DND-41 (cell line): ENCODE measurements around the gene MYG1.

Experiments
- ATAC-seq: fragments of 200-7000 bp; cut with Tn5 transposase; 3 replicates; pipeline ENCODE4 v1.9.1; 2021; ENCODE audit warnings: low read depth; ENCODE audit not compliant: insufficient read depth
- DNase-seq: peaks from one replicate; pipeline ENCODE4 v3.0.0-alpha.2; 2020
- H2AFZ ChIP-seq: 2 replicates; pipeline ENCODE4 v1.6.0; 2012; ENCODE audit warnings: low read depth, low read length
- H3K27ac ChIP-seq: 2 replicates; pipeline ENCODE4 v1.5.1; 2012; ENCODE audit warnings: low read length, inconsistent platforms
- H3K27me3 ChIP-seq: fragments of 200-600 bp; sonication (generic); 2 replicates; pipeline ENCODE4 v1.6.0; 2012; ENCODE audit warnings: low read length, mild to moderate bottlenecking, inconsistent platforms; ENCODE audit not compliant: insufficient read depth, poor library complexity
- H3K36me3 ChIP-seq: 2 replicates; pipeline ENCODE4 v1.5.1; 2012; ENCODE audit warnings: low read length, inconsistent platforms; ENCODE audit not compliant: insufficient read depth
- H3K4me1 ChIP-seq: 2 replicates; pipeline ENCODE4 v1.5.1; 2012; ENCODE audit warnings: mild to moderate bottlenecking, low read length; ENCODE audit not compliant: insufficient read depth
- H3K4me2 ChIP-seq: 2 replicates; pipeline ENCODE4 v1.6.0; 2012; ENCODE audit warnings: mild to moderate bottlenecking, moderate library complexity, low read length, inconsistent platforms; ENCODE audit not compliant: insufficient read depth
- H3K4me3 ChIP-seq, 2 experiments: fragments of 200-600 bp in 1 of 2; shearing (Covaris generic) in 1 of 2; 2 replicates each; pipeline ENCODE4 v1.5.1; 2012 to 2016; ENCODE audit warnings: inconsistent platforms in 2 of 2, low read length in 2 of 2, mild to moderate bottlenecking in 2 of 2, low read depth in 1 of 2, moderate library complexity in 1 of 2
- H3K79me2 ChIP-seq: 2 replicates; pipeline ENCODE4 v1.6.0; 2012; ENCODE audit warnings: low read length, inconsistent platforms; ENCODE audit not compliant: insufficient read depth
- H3K9ac ChIP-seq: 2 replicates; pipeline ENCODE4 v1.6.0; 2012; ENCODE audit warnings: low read depth, mild to moderate bottlenecking, inconsistent platforms, low read length, moderate library complexity
- H3K9me3 ChIP-seq: 2 replicates; pipeline ENCODE4 v1.5.1; 2012; ENCODE audit warnings: low read length, moderate library complexity, mild to moderate bottlenecking, inconsistent platforms; ENCODE audit not compliant: insufficient read depth, severe bottlenecking
- H4K20me1 ChIP-seq: 2 replicates; pipeline ENCODE4 v1.6.0; 2012; ENCODE audit warnings: low read length; ENCODE audit not compliant: insufficient read depth
- EZH2 ChIP-seq: IDR thresholded peaks from 3 replicates; pipeline ENCODE4 v1.6.1; 2012; ENCODE audit warnings: borderline replicate concordance, low read depth, mild to moderate bottlenecking, moderate library complexity, low read length, inconsistent platforms; ENCODE audit not compliant: severe bottlenecking
- TF ChIP-seq, protein P1 (sequence below): IDR thresholded peaks from 2 replicates; pipeline ENCODE4 v1.5.1; 2012; ENCODE audit warnings: borderline replicate concordance, low read length, moderate library complexity, mild to moderate bottlenecking; ENCODE audit not compliant: poor library complexity, severe bottlenecking; ENCODE audit errors: extremely low read depth

MYG1 gene

DNA sequence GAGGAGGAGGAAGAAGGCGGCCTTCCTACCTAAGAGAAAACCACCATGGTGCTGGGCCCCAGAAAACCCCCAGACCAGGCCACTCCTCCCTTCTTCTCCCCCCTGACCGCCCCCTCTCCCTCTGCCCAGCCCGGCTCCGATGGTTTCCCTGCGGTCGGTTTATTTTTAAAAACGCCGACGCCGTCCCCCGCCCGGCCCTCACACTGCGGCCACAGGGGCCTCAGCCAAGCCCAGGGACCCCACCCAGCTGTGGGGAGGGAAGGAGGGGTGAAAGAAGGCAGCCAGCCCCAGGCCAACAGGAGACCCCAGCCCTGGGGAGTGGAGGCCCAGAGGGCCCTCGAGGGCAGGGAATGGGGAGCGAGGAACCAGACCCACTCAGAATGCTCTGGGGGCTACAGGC, 33.2 kb downstream of the MYG1 start:
- Histone ChIP-seq H3K4me2 (no peak overlapping the region), H3K4me1 (no peaks in the 10 kb centered on the region), H3K79me2 (no peaks in the 10 kb centered on the region), H2AFZ (no peak overlapping the region), H3K36me3 (no peaks in the 10 kb centered on the region), H3K4me3 (no peak overlapping the region), H3K27me3 (peaks cover 24% of the 10 kb centered on the region), H4K20me1 (no peaks in the 10 kb centered on the region), H3K9me3 (no peaks in the 10 kb centered on the region), H3K9ac (no peak overlapping the region), H3K27ac (no peak overlapping the region)
- no peak for DNase-seq
- no peak for ATAC-seq
- no peak for TF ChIP-seq EZH2
- TF ChIP-seq, protein P1, sequence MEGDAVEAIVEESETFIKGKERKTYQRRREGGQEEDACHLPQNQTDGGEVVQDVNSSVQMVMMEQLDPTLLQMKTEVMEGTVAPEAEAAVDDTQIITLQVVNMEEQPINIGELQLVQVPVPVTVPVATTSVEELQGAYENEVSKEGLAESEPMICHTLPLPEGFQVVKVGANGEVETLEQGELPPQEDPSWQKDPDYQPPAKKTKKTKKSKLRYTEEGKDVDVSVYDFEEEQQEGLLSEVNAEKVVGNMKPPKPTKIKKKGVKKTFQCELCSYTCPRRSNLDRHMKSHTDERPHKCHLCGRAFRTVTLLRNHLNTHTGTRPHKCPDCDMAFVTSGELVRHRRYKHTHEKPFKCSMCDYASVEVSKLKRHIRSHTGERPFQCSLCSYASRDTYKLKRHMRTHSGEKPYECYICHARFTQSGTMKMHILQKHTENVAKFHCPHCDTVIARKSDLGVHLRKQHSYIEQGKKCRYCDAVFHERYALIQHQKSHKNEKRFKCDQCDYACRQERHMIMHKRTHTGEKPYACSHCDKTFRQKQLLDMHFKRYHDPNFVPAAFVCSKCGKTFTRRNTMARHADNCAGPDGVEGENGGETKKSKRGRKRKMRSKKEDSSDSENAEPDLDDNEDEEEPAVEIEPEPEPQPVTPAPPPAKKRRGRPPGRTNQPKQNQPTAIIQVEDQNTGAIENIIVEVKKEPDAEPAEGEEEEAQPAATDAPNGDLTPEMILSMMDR = no peak

DNA sequence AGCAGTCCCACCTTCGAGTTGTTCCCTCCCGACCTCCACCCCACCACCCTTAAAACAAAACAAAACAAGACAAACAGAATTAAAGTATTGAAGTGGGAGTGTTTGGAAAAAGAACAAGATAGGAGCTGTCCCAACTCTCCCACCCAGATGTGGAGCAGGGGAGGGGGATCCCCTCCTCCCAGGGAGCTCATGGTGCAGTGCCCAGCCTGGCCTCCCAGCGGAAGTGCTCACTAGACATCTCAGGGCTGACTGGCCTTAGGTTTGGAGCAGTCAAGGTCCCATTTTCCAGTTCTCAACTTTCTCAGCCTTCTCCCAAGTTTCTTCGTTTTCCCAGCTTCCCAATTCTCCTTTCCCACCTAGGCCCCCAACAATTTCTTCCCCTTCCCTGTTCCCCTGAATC, 33.8 kb downstream of the MYG1 start:
- Histone ChIP-seq H2AFZ (no peak overlapping the region), H3K27ac (no peak overlapping the region), H3K79me2 (no peaks in the 10 kb centered on the region), H4K20me1 (no peaks in the 10 kb centered on the region), H3K9ac (no peak overlapping the region), H3K4me2 (no peak overlapping the region), H3K4me3 (no peak overlapping the region), H3K36me3 (no peaks in the 10 kb centered on the region), H3K4me1 (no peaks in the 10 kb centered on the region), H3K27me3 (peaks cover 29% of the 10 kb centered on the region), H3K9me3 (no peaks in the 10 kb centered on the region)
- ATAC-seq (no peak), DNase-seq (no peak)
- TF ChIP-seq EZH2 = no peak
- TF ChIP-seq, protein P1 = no peak

DNA sequence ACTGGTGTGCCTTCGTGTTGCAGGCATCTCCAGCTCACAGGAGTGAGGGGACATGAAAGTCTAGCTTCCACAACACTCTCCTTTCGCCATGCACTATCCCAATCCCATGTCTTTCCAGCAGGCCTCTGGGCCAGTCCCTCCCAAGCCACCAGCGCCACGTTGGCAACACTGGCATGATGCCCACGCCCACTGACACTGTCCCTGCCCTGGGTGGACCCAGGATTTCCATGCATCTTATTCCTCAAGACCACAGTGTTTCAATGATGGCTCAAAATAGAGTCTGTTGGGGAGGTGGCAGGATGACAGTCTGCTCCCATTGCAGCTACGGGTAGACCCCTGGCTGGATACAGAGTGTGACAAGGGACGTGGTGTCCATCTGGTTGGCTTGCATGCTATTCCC, 34.4 kb downstream of the MYG1 start:
- Histone ChIP-seq H4K20me1 (no peaks in the 10 kb centered on the region), H3K27me3 (peaks cover 35% of the 10 kb centered on the region), H3K36me3 (no peaks in the 10 kb centered on the region), H3K9me3 (no peaks in the 10 kb centered on the region), H3K79me2 (no peaks in the 10 kb centered on the region), H3K4me1 (no peaks in the 10 kb centered on the region), H2AFZ (no peak overlapping the region), H3K9ac (no peak overlapping the region), H3K4me3 (no peak overlapping the region), H3K27ac (no peak overlapping the region), H3K4me2 (no peak overlapping the region)
- ATAC-seq (no peak), DNase-seq (no peak)
- TF ChIP-seq EZH2 = no peak
- TF ChIP-seq, protein P1 = no peak

DNA sequence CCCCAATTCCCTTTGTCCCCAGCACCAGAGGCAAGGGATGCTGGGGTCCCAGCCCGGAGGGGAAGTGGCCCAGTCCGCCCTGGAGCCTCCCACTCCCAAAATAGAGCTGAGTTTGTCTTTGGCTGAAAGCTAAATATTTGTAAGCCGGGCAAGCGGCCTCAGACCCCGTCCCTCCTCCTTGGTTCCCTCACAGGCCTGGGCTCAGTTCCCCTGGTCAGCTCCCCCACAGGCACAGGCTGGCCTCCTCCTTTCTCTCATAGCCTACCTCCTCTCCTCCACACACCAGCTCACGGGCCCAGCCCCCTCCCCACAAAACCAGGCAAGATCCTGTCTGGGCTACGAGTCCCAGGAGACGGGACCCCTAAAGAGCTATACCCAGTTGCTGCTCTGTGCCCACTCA, 35.3 kb downstream of the MYG1 start:
- ATAC-seq (no peak), DNase-seq (no peak)
- H2AFZ ChIP-seq = no peak overlapping the region
- H3K36me3 ChIP-seq = no peaks in the 10 kb centered on the region
- no peaks in the 10 kb centered on the region for H4K20me1 ChIP-seq
- TF ChIP-seq, protein P1 = no peak
- no peak for TF ChIP-seq EZH2
- H3K4me2 ChIP-seq = no peak overlapping the region
- H3K9ac ChIP-seq = no peak overlapping the region
- no peak overlapping the region for H3K27ac ChIP-seq
- no peak overlapping the region for H3K4me3 ChIP-seq
- H3K27me3 ChIP-seq = peaks cover 38% of the 10 kb centered on the region
- no peaks in the 10 kb centered on the region for H3K4me1 ChIP-seq
- H3K79me2 ChIP-seq = no peaks in the 10 kb centered on the region
- no peaks in the 10 kb centered on the region for H3K9me3 ChIP-seq
